GM19372 (cell line): ENCODE measurements around the gene FARP2.
A peak's percentile ranks its signal among the peaks of the same experiment; 100 is the strongest.
"Not testable (repeated sequence)": the region's sequence is repeated elsewhere in the genome, so short reads cannot be mapped to it uniquely, and the experiment has no call there.

Experiments used
- ATAC-seq: cut with Tn5 transposase; IDR thresholded peaks from one replicate; pipeline ENCODE4 v1.9.1; 2021; ENCODE audit warnings: mild to moderate bottlenecking, low read depth, moderate library complexity; ENCODE audit not compliant: unreplicated experiment

FARP2 gene

GRCh38 chr2:241399941-241400922 is 44.1 kb downstream of the FARP2 start:
- ATAC-seq: no peak

GRCh38 chr2:241408849-241409248 is 52.8 kb downstream of the FARP2 start:
- no peak for ATAC-seq

- ATAC-seq: no peak
Measured at GRCh38 chr2:241410739-241411176, 54.7 kb downstream of the FARP2 start.

- no peak for ATAC-seq
Measured at GRCh38 chr2:241412144-241412543, 56.1 kb downstream of the FARP2 start.

DNA sequence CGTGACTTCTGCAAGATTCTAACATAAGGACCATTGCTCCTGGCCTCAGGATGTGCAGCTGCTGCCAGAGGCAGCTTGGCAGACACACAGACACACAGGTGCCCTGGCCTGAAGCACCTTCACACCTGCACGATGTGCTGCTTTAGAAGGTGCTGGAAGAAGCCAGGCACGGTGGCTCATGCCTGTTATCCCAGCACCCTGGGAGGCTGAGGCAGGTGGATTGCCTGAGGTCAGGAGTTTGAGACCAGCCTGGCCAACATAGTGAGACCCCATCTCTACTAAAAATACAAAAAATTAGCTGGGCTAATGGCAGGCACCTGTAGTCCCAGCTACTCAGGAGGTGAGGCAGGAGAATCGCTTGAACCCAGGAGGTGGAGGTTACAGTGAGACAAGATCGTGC is 57.4 kb downstream of the FARP2 start:
- not testable (repeated sequence) for ATAC-seq

- no peak for ATAC-seq
Measured at GRCh38 chr2:241413929-241414580, 58.0 kb downstream of the FARP2 start.

DNA sequence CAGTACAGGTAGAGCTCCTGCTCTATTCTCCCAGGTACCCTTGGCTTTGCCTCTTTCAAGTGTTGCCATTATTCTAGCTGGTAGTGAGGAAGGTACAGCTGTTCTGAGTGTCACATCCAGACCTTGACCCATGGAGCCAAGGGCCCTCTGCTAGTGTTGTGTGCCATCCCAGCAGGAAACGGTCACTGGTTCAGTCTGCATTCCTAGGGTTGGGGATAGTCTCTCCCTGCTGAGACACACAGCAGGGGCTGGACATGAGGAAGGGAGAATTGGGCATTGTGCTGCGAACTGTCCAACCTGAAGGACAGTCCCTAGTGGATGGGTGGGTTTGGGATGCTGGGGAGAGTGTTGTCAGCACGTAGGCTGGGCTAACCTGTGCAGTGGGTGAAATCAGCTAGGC is 59.1 kb downstream of the FARP2 start:
- no peak for ATAC-seq

DNA sequence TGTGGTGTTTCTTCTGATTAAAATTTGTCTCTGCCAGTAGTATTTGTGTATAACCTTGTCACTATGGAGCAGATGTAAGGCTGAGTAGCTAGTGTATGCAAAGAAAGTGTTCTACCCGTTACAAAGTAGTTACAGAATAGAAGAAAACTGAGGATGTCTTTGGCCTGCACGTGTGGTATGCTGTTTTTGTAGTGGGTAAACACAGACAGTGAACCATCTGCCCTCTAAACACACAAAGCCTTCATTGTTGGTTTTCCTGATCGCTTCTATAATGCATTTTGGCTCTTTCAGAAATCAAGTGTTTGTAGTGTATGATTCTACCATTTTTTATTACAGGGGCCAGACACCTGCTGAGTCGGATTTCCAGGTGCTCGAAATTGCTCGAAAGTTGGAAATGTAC is 61.5 kb downstream of the FARP2 start:
- ATAC-seq: no peak

GRCh38 chr2:241421330-241421729 is 65.2 kb downstream of the FARP2 start:
- ATAC-seq: no peak

- ATAC-seq: not testable (repeated sequence)
Measured at GRCh38 chr2:241421942-241422341, 65.9 kb downstream of the FARP2 start.

DNA sequence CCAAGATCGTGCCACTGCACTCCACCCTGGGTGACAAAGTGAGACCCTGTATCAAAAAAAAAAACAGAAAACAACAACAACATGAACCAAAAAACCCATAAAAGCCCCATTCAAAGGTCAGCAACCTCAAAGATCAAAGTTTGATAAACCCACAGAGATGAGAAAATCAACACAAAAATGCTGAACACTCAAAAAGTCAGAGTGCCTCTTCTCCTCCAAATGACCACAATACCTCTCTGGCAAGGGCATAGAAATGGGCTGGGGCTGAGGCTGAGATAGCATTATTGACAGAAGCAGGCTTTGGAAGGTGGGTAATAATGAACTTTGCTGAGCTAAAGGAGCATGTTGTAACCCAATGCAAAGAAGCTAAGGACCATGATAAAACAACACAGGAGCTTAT is 66.3 kb downstream of the FARP2 start:
- ATAC-seq: no peak

DNA sequence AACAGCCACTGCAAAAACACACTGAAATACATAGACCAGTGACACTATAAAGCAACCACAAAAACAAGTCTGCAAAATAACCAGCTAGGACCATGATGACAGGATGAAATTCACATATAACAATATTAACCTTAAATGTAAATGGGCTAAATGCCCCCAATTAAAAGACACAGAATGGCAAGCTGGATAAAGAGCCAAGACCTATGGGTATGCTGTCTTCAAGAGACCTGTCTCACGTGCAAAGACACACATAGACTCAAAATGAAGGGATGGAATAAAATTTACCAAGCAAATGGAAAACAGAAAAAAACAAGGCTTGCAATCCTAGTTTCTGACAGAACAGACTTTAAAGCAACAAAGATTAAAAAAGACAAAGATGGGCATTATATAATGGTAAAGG is 67.4 kb downstream of the FARP2 start:
- not testable (repeated sequence) for ATAC-seq

DNA sequence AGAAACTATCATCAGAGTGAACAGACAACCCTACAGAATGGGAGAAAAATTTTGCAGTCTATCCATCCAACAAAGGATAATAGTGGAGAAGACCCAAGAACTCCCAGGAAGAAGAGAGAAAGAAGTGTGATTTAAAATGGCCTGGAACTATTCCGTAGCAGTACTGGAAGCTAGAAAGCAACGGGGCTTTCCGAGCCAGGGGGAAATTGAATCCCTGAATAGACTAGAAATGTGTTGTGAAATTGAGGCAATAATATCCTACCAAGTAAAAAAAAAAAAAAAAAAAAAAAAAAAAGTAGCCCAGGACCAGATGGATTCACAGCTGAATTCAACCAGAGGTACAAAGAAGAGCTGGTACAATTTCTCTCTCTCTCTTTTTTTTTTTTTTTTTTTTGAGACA is 69.3 kb downstream of the FARP2 start:
- ATAC-seq: no peak

GRCh38 chr2:241430178-241430577 is 74.1 kb downstream of the FARP2 start:
- no peak for ATAC-seq

GRCh38 chr2:241432824-241433448 is 76.9 kb downstream of the FARP2 start:
- ATAC-seq: no peak

DNA sequence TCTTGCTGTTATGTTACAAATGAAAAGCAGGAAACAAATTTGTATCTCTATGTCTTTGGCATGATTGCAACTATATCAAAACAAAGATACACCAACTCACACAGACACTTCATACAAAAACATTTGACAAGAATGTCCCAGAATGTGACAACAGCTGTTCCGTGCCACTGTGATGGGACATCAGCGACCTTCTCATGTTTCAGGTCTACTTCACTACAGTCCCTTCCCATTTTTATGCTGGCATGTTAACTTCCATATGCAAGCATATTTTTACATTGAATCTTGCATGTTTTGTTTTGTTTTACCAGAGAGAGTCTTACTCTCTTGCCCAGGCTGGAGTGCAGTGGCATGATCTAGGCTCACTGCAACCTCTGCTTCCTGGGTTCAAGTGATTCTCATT is 81.1 kb downstream of the FARP2 start:
- no peak for ATAC-seq

DNA sequence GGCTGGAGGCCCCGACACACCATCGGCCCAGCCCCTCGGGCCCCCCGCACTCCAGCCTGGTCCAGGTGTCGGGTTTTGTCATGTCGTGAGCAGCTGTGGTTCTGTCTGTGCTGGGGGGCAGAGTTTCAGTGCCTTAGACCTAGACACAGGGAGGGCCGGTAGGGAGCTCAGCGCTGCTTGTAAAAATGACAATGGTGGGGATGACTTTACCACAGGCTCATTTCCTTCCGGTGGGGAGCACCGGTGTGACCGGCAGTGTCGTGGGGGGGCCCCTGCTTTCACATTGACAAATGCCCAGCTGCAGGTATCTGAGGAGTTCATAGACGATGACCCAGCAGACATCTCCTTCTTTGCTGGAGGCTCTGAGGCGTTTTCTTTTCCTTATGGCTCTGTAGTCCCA is 85.4 kb downstream of the FARP2 start:
- ATAC-seq: no peak

GRCh38 chr2:241443486-241444223 is 87.6 kb downstream of the FARP2 start:
- ATAC-seq: peak; percentile 48

- ATAC-seq: no peak
Measured at GRCh38 chr2:241445426-241445825, 89.3 kb downstream of the FARP2 start.

GRCh38 chr2:241450092-241450491 is 94.0 kb downstream of the FARP2 start:
- ATAC-seq: not testable (repeated sequence)
